Measurements from ENCODE around the gene L1TD1. TPM values are rescaled to one million over a fixed set of nuclear protein-coding genes. Genes with fewer than 3 reads are reported as not detected.
A peak's percentile ranks its signal among the peaks of the same experiment; 100 is the strongest.
"Not testable (repeated sequence)": the region's sequence is repeated elsewhere in the genome, so short reads cannot be mapped to it uniquely, and the experiment has no call there.

The L1TD1 gene, protein sequence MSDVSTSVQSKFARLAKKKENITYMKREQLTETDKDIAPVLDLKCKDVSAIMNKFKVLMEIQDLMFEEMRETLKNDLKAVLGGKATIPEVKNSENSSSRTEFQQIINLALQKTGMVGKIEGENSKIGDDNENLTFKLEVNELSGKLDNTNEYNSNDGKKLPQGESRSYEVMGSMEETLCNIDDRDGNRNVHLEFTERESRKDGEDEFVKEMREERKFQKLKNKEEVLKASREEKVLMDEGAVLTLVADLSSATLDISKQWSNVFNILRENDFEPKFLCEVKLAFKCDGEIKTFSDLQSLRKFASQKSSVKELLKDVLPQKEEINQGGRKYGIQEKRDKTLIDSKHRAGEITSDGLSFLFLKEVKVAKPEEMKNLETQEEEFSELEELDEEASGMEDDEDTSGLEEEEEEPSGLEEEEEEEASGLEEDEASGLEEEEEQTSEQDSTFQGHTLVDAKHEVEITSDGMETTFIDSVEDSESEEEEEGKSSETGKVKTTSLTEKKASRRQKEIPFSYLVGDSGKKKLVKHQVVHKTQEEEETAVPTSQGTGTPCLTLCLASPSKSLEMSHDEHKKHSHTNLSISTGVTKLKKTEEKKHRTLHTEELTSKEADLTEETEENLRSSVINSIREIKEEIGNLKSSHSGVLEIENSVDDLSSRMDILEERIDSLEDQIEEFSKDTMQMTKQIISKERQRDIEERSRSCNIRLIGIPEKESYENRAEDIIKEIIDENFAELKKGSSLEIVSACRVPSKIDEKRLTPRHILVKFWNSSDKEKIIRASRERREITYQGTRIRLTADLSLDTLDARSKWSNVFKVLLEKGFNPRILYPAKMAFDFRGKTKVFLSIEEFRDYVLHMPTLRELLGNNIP
- total RNA-seq (2021; fragmentation: NEBNext Ultra II Directional; extraction: Animal tissue kit (Norgen Biotek cat#: 25700)), result not detected
- long read RNA-seq, result 0 reads

DNA sequence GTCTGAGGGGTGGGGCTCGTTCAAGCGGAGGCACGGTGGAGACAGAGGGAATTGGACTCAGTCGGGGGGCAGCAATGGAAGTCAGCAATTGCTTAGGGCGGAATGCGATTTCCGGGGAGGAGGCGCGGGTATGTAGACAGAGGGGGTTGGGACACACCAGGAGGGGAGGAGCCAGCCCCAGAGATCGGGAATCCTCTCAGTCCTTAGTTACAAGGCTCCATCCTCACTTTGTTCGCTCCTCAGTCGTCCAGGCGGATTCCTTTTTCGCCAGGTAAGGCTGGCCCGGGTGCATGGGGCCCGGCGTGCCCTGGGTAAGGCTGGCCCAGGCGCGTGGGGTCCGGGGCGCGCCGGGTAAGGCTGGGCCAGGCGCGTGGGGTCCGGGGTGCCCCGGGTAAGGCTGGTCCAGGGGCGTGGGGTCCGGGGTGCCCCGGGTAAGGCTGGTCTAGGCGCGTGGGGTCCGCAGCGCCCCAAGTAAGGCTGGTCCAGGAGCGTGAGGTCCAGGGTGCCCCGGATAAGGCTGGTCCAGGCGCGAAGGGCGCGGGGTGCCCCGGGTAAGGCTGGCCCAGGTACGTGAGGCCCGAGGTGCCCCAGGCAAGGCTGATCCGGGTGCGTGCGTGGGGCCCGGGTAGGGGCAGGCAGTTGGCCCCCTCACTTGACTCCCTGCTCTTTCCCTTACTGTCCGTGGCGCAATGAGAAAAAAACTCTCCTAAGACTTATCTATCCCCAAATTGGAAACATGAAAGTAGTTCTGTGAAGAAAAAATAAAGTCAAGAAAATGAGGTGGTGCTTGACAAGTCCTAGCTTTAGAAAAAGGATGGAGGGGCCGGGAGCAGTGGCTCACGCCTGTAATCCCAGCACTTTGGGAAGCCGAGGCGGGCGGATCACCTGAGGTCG lies at the start of gene L1TD1:
Gene L1TD1, plus strand, starts transcription at position 199 of the 894 bp plus-strand sequence. CDS start 11,780 bp downstream, outside the sequence.
- H3K4me3 Mint-ChIP-seq, result no peak within 1 kb of the TSS
- no peak within 1 kb of the TSS for H3K27ac Mint-ChIP-seq
- no peaks in the 10 kb centered on the region for H3K4me1 Mint-ChIP-seq (ENCODE audit: low read depth)
- TF ChIP-seq, protein P1, sequence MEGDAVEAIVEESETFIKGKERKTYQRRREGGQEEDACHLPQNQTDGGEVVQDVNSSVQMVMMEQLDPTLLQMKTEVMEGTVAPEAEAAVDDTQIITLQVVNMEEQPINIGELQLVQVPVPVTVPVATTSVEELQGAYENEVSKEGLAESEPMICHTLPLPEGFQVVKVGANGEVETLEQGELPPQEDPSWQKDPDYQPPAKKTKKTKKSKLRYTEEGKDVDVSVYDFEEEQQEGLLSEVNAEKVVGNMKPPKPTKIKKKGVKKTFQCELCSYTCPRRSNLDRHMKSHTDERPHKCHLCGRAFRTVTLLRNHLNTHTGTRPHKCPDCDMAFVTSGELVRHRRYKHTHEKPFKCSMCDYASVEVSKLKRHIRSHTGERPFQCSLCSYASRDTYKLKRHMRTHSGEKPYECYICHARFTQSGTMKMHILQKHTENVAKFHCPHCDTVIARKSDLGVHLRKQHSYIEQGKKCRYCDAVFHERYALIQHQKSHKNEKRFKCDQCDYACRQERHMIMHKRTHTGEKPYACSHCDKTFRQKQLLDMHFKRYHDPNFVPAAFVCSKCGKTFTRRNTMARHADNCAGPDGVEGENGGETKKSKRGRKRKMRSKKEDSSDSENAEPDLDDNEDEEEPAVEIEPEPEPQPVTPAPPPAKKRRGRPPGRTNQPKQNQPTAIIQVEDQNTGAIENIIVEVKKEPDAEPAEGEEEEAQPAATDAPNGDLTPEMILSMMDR (IDR thresholded peaks at IDR 0.05), result no peak
- H3K9me3 Mint-ChIP-seq, result peaks cover 16% of the 10 kb centered on the region
- peaks cover 10% of the 10 kb centered on the region; the same call in 1 of the 2 replicates for H3K36me3 Mint-ChIP-seq (ENCODE audit: low read depth)
- peaks cover 10% of the 10 kb centered on the region for H3K27me3 Mint-ChIP-seq (ENCODE audit: insufficient read depth)
- no peak for DNase-seq

GRCh38 chr1:62159940-62160348 lies 34.7 kb upstream of the L1TD1 start:
- H3K36me3 Mint-ChIP-seq (ENCODE audit: low read depth), result no peaks in the 10 kb centered on the region
- DNase-seq, result no peak
- H3K9me3 Mint-ChIP-seq, result no peaks in the 10 kb centered on the region
- H3K27me3 Mint-ChIP-seq (ENCODE audit: insufficient read depth), result no peaks in the 10 kb centered on the region
- no peaks in the 10 kb centered on the region for H3K4me1 Mint-ChIP-seq (ENCODE audit: low read depth)
- no peak overlapping the region for H3K27ac Mint-ChIP-seq
- no peak overlapping the region for H3K4me3 Mint-ChIP-seq
- TF ChIP-seq, protein P1 (IDR thresholded peaks at IDR 0.05), result no peak

DNA sequence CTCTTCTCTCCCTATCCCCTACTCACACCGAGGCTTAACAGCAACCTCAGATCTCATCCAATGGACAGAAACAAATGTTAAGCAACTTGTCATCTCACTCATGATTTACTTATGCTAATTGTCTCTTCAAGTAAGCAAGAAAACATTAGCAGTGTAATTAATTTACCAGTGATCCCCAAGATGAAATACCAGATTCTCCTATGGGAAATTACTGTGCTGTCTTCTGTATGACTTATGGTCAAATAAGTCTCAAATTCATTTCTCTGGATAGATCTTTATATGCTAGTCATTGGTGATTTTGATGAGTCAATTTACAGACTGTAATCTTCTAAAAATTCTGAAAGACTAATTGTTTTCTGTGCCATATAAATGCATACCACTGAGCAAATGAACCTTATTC lies 32.9 kb upstream of the L1TD1 start:
- H3K4me1 Mint-ChIP-seq (ENCODE audit: low read depth), result no peaks in the 10 kb centered on the region
- no peaks in the 10 kb centered on the region for H3K36me3 Mint-ChIP-seq (ENCODE audit: low read depth)
- no peaks in the 10 kb centered on the region for H3K9me3 Mint-ChIP-seq
- TF ChIP-seq, protein P1 (IDR thresholded peaks at IDR 0.05), result no peak
- DNase-seq, result no peak
- no peak overlapping the region for H3K4me3 Mint-ChIP-seq
- H3K27ac Mint-ChIP-seq, result no peak overlapping the region
- H3K27me3 Mint-ChIP-seq (ENCODE audit: insufficient read depth), result no peaks in the 10 kb centered on the region

DNA sequence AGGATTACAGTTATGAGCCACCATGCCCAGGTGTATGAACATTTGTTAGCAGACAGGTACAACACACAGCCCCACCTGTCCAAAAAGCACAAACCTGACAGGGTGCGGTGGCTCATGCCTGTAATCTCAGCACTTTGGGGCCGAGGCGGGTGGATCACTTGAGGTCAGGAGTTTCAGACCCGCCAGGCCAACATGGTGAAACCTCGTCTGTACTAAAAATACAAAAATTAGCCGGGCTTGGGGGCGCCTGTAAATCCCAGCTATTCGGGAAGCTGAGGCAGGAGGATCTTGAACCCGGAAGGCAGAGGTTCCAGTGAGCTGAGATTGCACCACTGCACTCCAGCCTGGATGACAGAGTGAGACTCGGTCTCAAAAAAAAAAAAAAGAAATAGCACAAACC lies 24.3 kb upstream of the L1TD1 start:
- H3K36me3 Mint-ChIP-seq (ENCODE audit: low read depth); DNase-seq; H3K27ac Mint-ChIP-seq; H3K9me3 Mint-ChIP-seq; H3K4me3 Mint-ChIP-seq; H3K4me1 Mint-ChIP-seq (ENCODE audit: low read depth); H3K27me3 Mint-ChIP-seq (ENCODE audit: insufficient read depth): not testable (repeated sequence)

GRCh38 chr1:62175568-62176179 lies 19.0 kb upstream of the L1TD1 start:
- Mint-ChIP-seq H3K27ac (no peak overlapping the region), H3K36me3 (ENCODE audit: low read depth) (no peaks in the 10 kb centered on the region), H3K9me3 (no peaks in the 10 kb centered on the region), H3K27me3 (ENCODE audit: insufficient read depth) (peaks cover 4% of the 10 kb centered on the region; the same call in 1 of the 2 replicates), H3K4me3 (no peak overlapping the region), H3K4me1 (ENCODE audit: low read depth) (no peaks in the 10 kb centered on the region)
- TF ChIP-seq, protein P1 (IDR thresholded peaks at IDR 0.05), result peak; percentile 87
- peak; percentile 42 for DNase-seq
